Measurements from ENCODE around the gene PAQR4.
"Not testable (repeated sequence)": the region's sequence is repeated elsewhere in the genome, so short reads cannot be mapped to it uniquely, and the experiment has no call there.

PAQR4 gene

DNA sequence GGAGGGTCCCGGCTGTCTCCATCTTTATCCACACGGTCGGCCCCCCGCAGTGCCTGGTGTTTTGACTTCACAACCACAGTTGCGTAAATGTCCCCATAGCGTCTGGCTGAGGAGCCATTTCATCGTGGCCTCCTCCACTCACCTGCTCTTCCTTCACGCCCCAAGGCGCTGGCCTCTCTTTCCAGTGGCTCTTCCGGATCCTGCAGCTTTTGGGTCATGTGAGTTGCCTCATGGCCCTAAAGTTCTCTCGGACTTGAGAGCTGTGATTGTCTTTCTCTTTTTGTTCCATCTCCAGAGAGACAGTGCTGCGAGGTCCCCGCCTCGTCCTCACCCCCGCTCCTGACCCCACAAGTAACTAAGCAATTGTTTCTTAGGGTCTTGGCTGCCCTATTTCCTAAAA, 34.7 kb upstream of the PAQR4 start:
- no peak for DNase-seq (ENCODE audit: extremely low read depth, low read depth)

DNA sequence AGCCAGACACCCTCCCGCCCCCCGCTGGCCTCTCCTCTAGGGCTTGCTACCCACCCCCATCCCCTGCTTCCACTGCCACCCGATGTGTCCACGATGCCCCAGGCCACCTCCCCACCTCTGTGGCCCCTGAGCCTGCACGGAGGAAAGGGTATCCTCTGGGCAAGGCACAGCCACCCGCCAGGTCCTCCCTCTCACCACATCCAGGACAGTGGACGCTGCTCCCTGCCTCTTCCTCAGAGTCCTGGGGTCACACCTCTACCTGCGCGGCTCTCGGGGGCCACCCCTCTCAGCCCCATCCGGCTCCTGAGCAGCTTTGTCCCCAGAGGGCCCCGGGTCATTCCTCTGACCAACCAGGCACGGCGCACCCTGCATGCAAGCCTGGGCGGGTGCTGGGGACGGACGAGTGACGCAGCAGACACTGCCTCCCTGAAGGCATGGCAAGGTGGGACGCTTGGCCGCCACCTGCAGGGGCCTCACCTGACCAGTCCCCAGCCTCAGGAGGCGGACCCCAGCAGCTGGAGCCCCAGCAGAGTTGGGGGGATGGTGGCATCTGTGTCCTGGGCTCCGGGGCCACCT, 32.6 kb upstream of the PAQR4 start:
- no peak for DNase-seq (ENCODE audit: extremely low read depth, low read depth)
- TF ChIP-seq, protein P1, sequence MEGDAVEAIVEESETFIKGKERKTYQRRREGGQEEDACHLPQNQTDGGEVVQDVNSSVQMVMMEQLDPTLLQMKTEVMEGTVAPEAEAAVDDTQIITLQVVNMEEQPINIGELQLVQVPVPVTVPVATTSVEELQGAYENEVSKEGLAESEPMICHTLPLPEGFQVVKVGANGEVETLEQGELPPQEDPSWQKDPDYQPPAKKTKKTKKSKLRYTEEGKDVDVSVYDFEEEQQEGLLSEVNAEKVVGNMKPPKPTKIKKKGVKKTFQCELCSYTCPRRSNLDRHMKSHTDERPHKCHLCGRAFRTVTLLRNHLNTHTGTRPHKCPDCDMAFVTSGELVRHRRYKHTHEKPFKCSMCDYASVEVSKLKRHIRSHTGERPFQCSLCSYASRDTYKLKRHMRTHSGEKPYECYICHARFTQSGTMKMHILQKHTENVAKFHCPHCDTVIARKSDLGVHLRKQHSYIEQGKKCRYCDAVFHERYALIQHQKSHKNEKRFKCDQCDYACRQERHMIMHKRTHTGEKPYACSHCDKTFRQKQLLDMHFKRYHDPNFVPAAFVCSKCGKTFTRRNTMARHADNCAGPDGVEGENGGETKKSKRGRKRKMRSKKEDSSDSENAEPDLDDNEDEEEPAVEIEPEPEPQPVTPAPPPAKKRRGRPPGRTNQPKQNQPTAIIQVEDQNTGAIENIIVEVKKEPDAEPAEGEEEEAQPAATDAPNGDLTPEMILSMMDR (IDR thresholded peaks at IDR 0.05; ENCODE audit: low read depth, low read length): no peak

More for the DNA sequence above, 34.7 kb upstream of the PAQR4 start:
- TF ChIP-seq, protein P1 (IDR thresholded peaks at IDR 0.05; ENCODE audit: low read depth, low read length): no peak

DNA sequence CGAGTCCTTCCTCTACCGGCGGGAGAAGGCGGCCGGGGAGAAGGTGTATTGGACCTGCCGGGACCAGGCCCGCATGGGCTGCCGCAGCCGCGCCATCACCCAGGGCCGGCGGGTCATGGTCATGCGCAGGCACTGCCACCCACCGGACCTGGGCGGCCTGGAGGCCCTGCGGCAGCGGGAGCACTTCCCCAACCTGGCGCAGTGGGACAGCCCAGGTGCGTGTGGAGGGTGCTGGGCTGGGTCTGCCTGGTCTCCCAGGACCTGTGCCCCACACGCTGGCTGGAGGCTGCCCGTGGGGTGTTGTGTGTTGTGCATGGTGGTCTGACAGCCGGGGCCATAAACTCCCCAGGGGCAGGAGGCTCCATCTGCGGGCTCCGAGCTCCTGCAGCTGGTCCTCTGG, 32.0 kb upstream of the PAQR4 start:
- DNase-seq (ENCODE audit: extremely low read depth, low read depth): no peak
- TF ChIP-seq, protein P1 (IDR thresholded peaks at IDR 0.05; ENCODE audit: low read depth, low read length): no peak

DNA sequence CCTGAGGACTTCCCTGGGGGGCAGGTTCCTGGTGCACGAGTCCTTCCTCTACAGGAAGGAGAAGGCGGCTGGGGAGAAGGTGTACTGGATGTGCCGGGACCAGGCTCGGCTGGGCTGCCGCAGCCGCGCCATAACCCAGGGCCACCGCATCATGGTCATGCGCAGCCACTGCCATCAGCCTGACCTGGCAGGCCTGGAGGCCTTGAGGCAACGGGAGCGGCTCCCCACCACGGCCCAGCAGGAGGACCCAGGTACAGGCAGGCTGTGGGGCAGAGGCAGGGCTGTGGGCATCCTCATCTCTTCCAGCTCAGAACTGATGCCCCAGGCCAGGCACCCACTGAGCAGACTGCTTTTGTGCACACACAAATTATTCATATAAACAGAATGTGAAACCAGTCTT, 30.9 kb upstream of the PAQR4 start:
- TF ChIP-seq, protein P1 (IDR thresholded peaks at IDR 0.05; ENCODE audit: low read depth, low read length): no peak
- DNase-seq (ENCODE audit: extremely low read depth, low read depth): no peak

DNA sequence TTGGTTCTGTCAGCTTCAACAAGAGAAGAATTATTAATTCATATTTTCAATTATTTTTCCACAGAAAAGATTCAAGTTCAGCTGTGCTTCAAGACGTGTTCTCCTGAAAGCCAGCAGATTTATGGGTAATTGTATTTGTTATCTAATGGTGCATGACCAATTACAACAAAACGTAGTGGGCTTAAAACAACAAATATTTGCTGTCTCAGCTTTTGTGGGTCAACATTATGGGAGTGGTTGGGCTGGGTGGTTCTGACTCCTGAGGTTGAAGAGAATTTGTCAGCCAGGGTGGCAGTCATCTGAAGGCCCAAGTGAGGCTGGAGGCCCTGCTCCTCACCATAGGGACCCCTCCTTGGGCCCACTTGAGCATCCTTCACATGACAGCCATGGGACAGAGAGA, 29.2 kb upstream of the PAQR4 start:
- TF ChIP-seq, protein P1 (IDR thresholded peaks at IDR 0.05; ENCODE audit: low read depth, low read length): no peak
- no peak for DNase-seq (ENCODE audit: extremely low read depth, low read depth)

DNA sequence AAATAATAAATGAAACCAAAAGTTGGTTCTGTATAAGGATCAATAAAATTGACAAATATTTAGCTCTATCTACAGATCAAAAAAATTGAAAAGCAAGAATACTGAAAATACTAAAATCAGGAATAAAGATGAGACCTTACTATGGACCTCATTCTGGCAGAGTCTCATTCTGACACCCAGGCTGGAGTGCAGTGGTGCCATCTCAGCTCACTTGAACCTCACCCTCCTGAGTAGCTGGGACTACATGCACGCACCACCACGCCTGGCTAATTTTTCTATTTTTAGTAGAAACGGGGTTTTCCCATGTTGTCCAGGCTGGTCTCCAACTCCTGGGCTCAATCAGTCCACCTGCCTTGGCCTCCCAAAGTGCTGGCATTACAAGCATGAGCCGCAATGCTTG, 27.1 kb upstream of the PAQR4 start:
- DNase-seq (ENCODE audit: extremely low read depth, low read depth): no peak

DNA sequence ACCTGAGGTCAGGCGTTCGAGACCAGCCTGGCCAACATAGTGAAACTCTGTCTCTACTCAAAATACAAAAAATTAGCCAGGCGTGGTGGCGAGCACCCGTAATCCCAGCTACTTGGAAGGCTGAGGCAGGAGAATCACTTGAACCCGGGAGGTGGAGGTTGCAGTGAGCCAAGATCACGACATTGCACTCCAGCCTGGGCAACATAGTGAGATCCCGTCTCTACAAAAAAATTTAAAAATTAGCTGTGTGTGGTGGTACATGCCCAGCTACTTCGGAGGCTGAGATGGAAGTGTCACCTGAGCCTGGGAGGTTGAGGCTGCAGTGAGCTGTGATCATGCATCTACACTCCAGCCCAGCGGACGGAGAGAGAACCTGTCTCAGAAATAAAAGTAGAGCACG, 25.4 kb upstream of the PAQR4 start:
- DNase-seq (ENCODE audit: extremely low read depth, low read depth): not testable (repeated sequence)

More for the DNA sequence above, 27.1 kb upstream of the PAQR4 start:
- TF ChIP-seq, protein P1 (IDR thresholded peaks at IDR 0.05; ENCODE audit: low read depth, low read length): no peak

DNA sequence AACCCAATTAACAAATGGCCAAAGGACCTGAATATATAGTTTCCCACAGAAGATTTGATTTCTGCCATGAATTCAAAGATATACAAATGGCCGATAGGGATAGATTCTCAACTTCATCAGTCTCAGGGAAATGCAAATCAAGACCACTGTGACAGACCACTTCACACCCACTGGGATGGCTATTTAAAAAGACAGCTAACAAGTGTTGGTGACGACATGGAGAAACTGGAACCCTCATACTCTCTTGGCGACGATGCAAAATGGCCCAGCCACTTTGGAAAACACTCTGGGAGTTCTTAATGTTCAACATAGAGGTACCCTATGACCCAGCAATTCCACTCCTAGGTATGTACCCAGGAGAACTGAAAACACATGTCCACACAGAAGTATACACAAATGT, 22.5 kb upstream of the PAQR4 start:
- DNase-seq (ENCODE audit: extremely low read depth, low read depth): no peak
- TF ChIP-seq, protein P1 (IDR thresholded peaks at IDR 0.05; ENCODE audit: low read depth, low read length): no peak

All from AG09319 (cell line).